Activated B cell treated with CpG ODN at 0.5 μM for 24 hours (primary cell): ENCODE results near the gene MANBA. TPM values are rescaled to one million over a fixed set of nuclear protein-coding genes. Genes with fewer than 3 reads are reported as not detected.

Experiments
- ATAC-seq: fragments of 200-7000 bp; cut with Tn5 transposase; one replicate; pipeline ENCODE4 v1.10.0; 2021; ENCODE audit warnings: low read depth, mild to moderate bottlenecking, moderate library complexity
- CTCF ChIA-PET: fragments of 350-600 bp; sonication (Branson Sonifier 250); formaldehyde crosslinking; loops from one replicate; lab custom pipeline; 2021; ENCODE audit warnings: antibody characterized with exemption; lab: Charles Lee
- POLR2A ChIA-PET: fragments of 350-600 bp; sonication (Branson Sonifier 250); formaldehyde crosslinking; loops from one replicate; lab custom pipeline; 2021; ENCODE audit warnings: antibody characterized with exemption; lab: Charles Lee
- DNase-seq: peaks from one replicate; pipeline ENCODE4 v3.0.0; 2022
- H3K27ac Mint-ChIP-seq: one replicate; pipeline ENCODE4 v1.8.0; 2020; ENCODE audit warnings: mixed read lengths
- H3K27me3 Mint-ChIP-seq: one replicate; pipeline ENCODE4 v1.8.0; 2021; ENCODE audit warnings: mixed read lengths
- H3K36me3 Mint-ChIP-seq: one replicate; pipeline ENCODE4 v1.8.0; 2021; ENCODE audit warnings: low read depth, mixed read lengths
- H3K4me1 Mint-ChIP-seq: one replicate; pipeline ENCODE4 v1.8.0; 2021; ENCODE audit warnings: mixed read lengths
- H3K4me3 Mint-ChIP-seq: one replicate; pipeline ENCODE4 v1.8.0; 2020; ENCODE audit warnings: mild to moderate bottlenecking, mixed read lengths
- H3K9me3 Mint-ChIP-seq: one replicate; pipeline ENCODE4 v1.8.0; 2020; ENCODE audit warnings: mixed read lengths
- CTCF ChIP-seq: fragments of 200-600 bp; IDR thresholded peaks from one replicate; pipeline ENCODE4 v1.8.0; 2022; ENCODE audit warnings: antibody characterized with exemption, mild to moderate bottlenecking
- intact Hi-C: fragments of 100-400 bp; cut with micrococcal nuclease; formaldehyde crosslinking; loops from one replicate; pipeline ENCODE4 v1.15.1; 2024
- total RNA-seq: library from RNA; stranded (reverse); gene quantifications from 2 replicates; pipeline ENCODE4 v1.2.3, GENCODE V29; 2022

The MANBA gene
- total RNA-seq, 1 donor from 2014 or later = 55.3 TPM

GRCh38 chr4:102599886-102600285, 160.9 kb downstream of the MANBA start:
- ChIA-PET POLR2A (interaction anchor here (1.9 kb wide), 1 partner anchor 98 kb away, joined by 9 read pairs; the partner anchor contains the start of gene NFKB1), CTCF (interaction anchor here (1.0 kb wide), 1 partner anchor 26 kb away, joined by 3 read pairs; no protein-coding TSS in a partner anchor)
- Mint-ChIP-seq H3K4me3 (no peak overlapping the region), H3K9me3 (no peaks in the 10 kb centered on the region), H3K27me3 (no peaks in the 10 kb centered on the region), H3K4me1 (peaks cover 27% of the 10 kb centered on the region), H3K36me3 (peaks cover 88% of the 10 kb centered on the region), H3K27ac (peak overlapping the region; percentile 56)
- intact Hi-C loops = loop anchor here (1.0 to 2.0 kb wide), 2 partner anchors 17 to 36 kb away; no protein-coding TSS in a partner anchor
- ATAC-seq (no peak), DNase-seq (no peak)
- no peak for TF ChIP-seq CTCF

GRCh38 chr4:102599455-102599854, 161.3 kb downstream of the MANBA start:
- no peaks in the 10 kb centered on the region for H3K9me3 Mint-ChIP-seq
- peaks cover 88% of the 10 kb centered on the region for H3K36me3 Mint-ChIP-seq
- DNase-seq (no peak), ATAC-seq (no peak)
- no peak for TF ChIP-seq CTCF
- H3K4me3 Mint-ChIP-seq = peak overlapping the region; percentile 6
- intact Hi-C loops = loop anchor here (1.0 to 2.0 kb wide), 2 partner anchors 17 to 35 kb away; no protein-coding TSS in a partner anchor
- CTCF ChIA-PET = interaction anchor here (1.0 kb wide), 1 partner anchor 26 kb away, joined by 3 read pairs; no protein-coding TSS in a partner anchor
- H3K4me1 Mint-ChIP-seq = peaks cover 27% of the 10 kb centered on the region
- peak overlapping the region; percentile 78 for H3K27ac Mint-ChIP-seq
- no peaks in the 10 kb centered on the region for H3K27me3 Mint-ChIP-seq
- POLR2A ChIA-PET = interaction anchor here (1.9 kb wide), 1 partner anchor 98 kb away, joined by 9 read pairs; the partner anchor contains the start of gene NFKB1

- H3K27me3 Mint-ChIP-seq = no peaks in the 10 kb centered on the region
- H3K27ac Mint-ChIP-seq = peak overlapping the region; percentile 78
- DNase-seq = no peak
- intact Hi-C loops = loop anchor here (1.0 to 2.0 kb wide), 2 partner anchors 16 to 35 kb away; no protein-coding TSS in a partner anchor
- TF ChIP-seq CTCF = no peak
- ChIA-PET CTCF (interaction anchor here (1.0 kb wide), 1 partner anchor 27 kb away, joined by 3 read pairs; no protein-coding TSS in a partner anchor), POLR2A (interaction anchor here (1.9 kb wide), 1 partner anchor 97 kb away, joined by 9 read pairs; the partner anchor contains the start of gene NFKB1)
- H3K4me3 Mint-ChIP-seq = peak overlapping the region; percentile 8
- H3K36me3 Mint-ChIP-seq = peaks cover 89% of the 10 kb centered on the region
- peaks cover 31% of the 10 kb centered on the region for H3K4me1 Mint-ChIP-seq
- H3K9me3 Mint-ChIP-seq = no peaks in the 10 kb centered on the region
- ATAC-seq = peak; percentile 78
Measured at GRCh38 chr4:102598762-102599374, 161.9 kb downstream of the MANBA start.

GRCh38 chr4:102598086-102598761, 162.5 kb downstream of the MANBA start:
- ChIA-PET CTCF (no interaction called here), POLR2A (interaction anchor here (1.9 kb wide), 1 partner anchor 96 kb away, joined by 9 read pairs; the partner anchor contains the start of gene NFKB1)
- TF ChIP-seq CTCF = no peak
- peak overlapping the region; percentile 78 for H3K27ac Mint-ChIP-seq
- peaks cover 33% of the 10 kb centered on the region for H3K4me1 Mint-ChIP-seq
- intact Hi-C loops = loop anchor here (2.0 kb wide), 1 partner anchor 15 kb away; no protein-coding TSS in a partner anchor
- no peaks in the 10 kb centered on the region for H3K27me3 Mint-ChIP-seq
- peaks cover 87% of the 10 kb centered on the region for H3K36me3 Mint-ChIP-seq
- ATAC-seq = no peak
- H3K9me3 Mint-ChIP-seq = no peaks in the 10 kb centered on the region
- DNase-seq = no peak
- H3K4me3 Mint-ChIP-seq = no peak overlapping the region

GRCh38 chr4:102596532-102596931, 164.2 kb downstream of the MANBA start:
- Mint-ChIP-seq H3K27me3 (no peaks in the 10 kb centered on the region), H3K27ac (no peak overlapping the region), H3K4me3 (no peak overlapping the region), H3K9me3 (peaks cover under 1% of the 10 kb centered on the region), H3K4me1 (peaks cover 48% of the 10 kb centered on the region), H3K36me3 (peaks cover 92% of the 10 kb centered on the region)
- ChIA-PET POLR2A (no interaction called here), CTCF (no interaction called here)
- intact Hi-C loops = no loop called here
- DNase-seq = no peak
- no peak for TF ChIP-seq CTCF
- ATAC-seq = no peak
